T-helper 9 cell (primary cell): ENCODE results near the gene SUSD4.
A peak's percentile ranks its signal among the peaks of the same experiment; 100 is the strongest.

Source experiments
- DNase-seq: peaks from one replicate; pipeline ENCODE4 v3.0.0-alpha.2; 2020

SUSD4 gene

GRCh38 chr1:223248770-223249140 is 115.2 kb downstream of the SUSD4 start:
- peak; percentile 29 for DNase-seq

DNA sequence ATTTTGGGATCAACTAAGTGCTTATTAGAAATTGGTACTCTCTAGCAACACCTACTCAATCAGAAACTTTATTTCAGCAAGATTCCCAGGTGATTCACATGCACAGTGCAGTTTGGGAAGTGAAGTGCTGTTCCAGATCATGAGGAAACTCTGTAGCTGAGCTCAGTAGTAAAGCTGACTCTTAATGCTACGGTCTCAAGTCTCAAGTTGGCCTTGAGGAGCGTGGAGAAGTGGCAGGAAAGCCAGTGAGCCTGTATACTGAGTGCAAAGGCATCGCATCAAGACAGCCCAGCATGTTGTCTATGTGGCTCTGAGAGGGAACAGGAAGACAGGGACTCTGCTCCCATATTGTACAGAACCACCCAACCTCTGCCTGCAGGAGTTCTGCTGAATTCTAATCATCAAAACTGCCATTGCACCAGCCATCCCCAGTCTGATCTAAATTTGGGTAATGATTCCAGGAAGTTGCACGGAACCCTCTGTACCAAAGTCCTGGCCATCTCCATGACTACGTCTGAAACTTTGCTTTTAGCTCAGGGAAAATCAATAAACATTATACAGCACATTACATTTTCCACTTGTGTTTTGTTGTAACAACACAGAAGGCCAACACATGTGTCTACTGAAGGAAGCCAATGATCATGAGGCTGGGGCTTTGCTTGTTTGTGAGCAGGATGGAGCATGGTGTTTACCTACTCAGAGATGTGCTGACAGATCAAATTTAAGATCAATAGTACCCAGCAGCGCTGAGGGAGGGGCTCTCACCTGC is 115.8 kb downstream of the SUSD4 start:
- DNase-seq: no peak

- DNase-seq: no peak
These were observed 117.4 kb downstream of the SUSD4 start for GRCh38 chr1:223246476-223247112.

DNA sequence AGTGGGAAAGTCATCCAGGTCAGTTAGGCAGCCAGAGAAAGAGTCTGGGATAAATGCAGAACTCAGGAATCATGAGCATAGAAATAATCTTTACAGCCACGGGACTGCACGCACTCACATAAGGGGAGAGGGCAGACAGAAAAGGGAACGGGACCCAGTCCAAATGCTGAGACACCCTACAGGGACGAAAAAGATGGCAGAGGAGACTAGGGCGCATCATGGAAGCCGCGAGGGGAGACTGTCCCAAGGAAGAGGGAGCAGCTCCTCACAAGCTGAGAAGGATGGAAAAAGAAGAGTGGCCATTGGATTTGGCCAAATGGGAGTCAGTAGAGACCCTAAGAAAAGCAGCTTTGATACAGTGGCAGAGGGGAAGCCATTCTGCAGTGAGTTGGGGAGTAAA is 118.0 kb downstream of the SUSD4 start:
- DNase-seq: no peak

DNA sequence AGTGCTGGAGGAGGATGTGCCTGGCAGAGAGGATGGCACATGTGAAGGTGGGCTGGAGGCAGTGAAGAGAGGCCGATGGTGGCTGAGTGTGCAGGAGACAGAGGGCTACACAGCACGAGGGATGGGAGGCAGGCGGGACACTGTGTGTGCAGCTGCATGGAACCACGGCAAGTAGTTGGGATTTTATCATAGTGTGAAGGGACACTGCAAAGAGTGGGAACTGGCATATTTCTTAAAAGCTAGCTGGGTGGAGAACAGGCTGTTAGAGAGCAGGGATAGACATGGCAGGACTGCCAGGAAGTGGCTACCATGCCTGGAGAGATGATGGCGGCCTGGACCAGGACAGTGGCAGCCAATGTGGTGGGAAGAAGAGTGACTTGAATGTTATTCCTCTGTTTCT is 118.6 kb downstream of the SUSD4 start:
- DNase-seq: no peak

DNA sequence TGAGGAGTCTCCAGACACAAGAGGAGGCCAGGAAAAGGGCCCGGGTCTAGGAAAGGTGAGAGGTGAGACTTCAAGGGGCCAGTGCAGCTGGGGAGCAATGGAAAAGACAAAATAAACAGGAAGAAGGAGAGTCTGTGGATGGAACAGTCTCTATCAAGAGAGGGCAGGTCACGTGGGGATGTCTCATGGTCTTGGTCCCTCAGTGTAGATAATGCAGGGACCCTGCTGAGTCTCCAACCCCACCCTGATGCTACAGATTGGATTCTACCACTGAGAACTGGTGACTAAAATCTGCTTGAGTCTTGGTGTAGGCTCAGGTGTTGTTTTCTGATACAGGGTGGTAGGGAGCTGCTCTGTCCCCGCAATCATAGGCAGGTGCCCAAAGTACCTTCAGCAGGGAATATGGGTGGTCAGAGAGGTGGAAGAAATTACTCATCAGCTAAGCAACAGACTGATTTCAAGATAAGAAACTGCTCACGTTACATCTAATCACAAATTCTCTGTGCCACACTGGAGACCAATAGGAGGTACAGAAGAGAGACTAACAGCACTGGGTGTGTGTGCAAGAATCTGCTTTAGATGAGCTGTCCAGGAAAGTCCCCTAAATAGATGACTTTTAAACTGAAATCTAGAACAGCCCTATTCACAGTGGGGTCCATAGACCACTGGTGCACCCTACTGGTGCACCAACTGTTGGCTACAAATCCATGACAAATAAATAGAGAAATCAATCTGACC is 119.4 kb downstream of the SUSD4 start:
- DNase-seq: no peak

DNA sequence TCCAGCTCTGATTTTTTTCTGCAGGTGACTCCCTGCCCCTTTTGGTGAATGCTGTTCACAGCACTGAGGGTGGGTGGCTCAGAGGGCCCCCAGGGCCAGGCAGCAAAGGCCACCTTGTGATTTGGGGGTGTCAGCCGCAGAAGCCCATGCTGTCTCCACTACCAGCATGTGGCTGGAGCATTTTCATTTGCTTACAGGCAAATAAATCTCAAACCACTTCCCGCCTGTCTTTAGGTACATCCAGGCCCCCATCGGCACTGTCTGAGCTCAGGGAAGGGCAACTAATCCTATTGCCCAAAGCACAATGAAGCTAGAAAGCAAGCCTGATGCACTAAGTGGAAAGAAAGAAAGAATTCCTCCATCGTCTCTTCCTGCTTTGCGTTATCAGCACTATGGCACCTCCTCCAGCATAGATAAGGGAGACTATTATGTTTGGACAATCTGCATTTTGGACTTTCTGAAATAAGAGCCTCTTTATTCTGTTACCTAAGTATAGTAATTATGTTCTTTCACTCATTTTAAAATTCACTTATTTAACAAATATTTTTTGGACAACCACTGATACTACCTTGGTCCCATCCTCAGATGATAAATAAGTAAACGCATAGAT is 120.4 kb downstream of the SUSD4 start:
- DNase-seq: no peak

DNA sequence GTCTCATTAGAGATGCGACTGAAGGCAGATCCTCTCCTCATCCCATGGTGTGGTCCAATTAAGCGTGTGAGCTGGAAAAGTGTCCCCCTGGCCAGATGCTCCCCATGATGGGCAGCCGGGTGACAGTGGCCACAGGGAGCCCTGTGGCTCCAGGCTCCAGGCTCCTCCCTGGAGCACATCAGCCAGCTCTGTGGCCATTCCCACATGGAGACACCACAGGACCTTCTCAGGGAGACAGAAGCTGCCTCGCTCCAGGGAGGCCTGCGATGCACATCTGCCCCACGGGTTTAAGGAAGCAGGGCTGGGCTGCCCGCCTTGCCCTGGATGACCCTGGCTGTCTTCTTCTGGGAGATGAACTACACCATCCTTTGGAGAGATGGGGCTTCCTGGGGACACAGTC is 121.0 kb downstream of the SUSD4 start:
- no peak for DNase-seq

GRCh38 chr1:223242382-223242955 is 121.5 kb downstream of the SUSD4 start:
- DNase-seq: no peak

- no peak for DNase-seq
These were observed 123.9 kb downstream of the SUSD4 start for GRCh38 chr1:223240122-223240521.

GRCh38 chr1:223235091-223235490 is 128.9 kb downstream of the SUSD4 start:
- no peak for DNase-seq

- DNase-seq: no peak
These were observed 129.4 kb downstream of the SUSD4 start for GRCh38 chr1:223234534-223234933.

DNA sequence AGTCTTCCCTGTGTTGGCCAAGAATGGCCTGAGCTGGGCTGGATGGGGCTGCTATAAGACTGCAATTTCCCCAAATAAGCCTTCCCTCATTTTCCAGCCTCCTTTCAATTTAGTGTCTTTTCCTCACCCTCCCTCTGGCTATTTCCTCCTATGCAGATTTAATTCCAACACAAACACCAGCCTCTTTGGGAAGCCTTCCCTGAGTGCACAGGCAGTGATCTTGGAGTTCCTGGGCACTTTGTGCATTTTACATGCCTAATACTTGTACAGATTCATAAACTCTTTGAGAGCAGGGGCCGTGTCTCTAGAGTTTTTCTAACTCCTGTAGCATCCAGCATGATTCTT is 129.8 kb downstream of the SUSD4 start:
- no peak for DNase-seq

GRCh38 chr1:223233410-223234169 is 130.4 kb downstream of the SUSD4 start:
- no peak for DNase-seq

DNA sequence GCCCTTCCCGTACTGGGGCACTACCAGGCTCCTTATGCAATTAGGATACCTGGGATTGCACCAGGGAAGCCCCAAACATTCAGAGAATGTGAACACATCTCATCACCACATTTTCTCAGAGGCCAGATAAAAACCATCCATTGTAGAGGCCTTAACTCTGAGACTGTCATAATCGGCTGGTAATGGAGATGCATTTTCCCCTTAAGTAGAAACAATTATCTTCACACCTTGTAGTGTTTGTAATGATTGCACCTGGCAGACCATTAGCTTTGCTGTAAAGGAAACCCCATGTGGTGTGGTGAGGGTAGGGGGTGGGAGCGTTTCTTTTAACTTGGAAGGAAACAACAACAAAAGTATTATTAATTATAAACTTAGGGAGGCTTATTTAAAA is 131.0 kb downstream of the SUSD4 start:
- DNase-seq: no peak

DNA sequence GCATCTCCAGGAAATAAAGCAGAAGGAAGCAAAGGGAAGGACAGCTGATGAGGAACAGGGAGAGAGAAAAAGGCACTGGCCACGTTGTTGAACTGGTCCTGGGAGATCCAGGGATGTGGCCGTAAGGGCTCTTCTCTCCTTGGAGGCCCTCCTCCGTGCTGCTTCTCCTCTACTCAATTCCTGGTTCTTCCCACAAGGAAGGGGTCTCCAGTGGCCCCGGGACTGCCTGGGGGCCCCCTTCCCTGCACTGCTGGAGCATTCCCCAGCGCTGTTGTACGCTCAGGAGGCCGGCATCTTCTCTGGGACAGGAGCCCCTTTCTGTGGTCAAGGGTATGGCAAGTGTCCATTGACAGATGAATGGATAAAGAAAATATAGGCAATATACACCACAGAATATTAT is 132.4 kb downstream of the SUSD4 start:
- DNase-seq: no peak

GRCh38 chr1:223231011-223231572 is 132.9 kb downstream of the SUSD4 start:
- DNase-seq: no peak

DNA sequence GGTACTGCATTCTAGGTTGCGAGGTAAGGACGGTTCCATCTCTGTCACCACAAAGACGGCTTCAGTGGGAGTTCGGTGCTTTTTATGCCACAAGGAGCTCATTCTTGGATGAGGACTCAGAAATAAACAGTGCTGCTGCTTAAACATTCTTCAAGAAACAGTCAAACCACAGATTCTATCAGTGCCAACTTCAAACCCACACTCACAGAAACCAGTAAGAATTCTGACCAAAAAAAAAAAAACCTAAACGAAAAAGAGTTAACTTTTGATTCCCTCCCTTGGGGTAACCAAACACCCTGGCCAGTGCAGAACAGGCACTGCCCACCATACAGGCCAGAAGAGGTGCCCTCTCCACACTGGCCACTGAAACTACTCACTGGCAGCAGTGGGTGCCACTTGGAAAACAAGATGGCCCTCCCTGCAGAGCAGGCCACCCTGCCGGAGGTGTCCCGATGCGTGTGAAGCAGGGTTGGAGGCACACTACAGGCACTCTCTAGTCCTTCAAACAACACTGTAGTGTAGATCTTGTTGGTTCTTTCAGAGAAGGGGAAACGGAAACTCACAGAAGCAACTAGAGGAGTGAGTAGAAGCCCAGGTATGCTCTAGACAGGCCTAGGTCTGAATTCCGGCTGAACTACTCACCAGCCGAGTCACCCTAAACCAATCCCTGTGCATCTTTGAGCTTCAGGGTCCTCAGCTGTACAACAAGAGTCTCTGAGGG is 133.7 kb downstream of the SUSD4 start:
- no peak for DNase-seq

DNA sequence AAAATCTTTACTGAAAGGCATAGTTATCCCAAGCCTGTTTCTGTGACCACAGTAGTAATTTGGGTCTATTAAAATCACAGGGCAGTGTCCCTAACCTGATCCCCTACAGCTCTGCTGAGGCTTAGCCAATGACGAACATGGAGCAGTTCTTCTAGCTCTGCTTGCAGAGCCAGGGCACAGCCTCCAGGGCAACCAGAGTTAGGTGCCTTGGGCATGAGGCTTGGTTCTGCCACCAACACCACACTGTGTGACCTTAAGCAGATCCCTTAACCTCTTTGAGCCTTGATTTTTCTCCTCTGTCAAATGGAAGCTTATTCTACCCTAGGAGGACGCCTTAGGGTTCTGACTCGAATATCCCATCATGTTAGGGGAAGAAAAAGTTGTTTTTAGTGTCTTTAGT is 134.2 kb downstream of the SUSD4 start:
- DNase-seq: no peak

GRCh38 chr1:223228931-223229528 is 134.9 kb downstream of the SUSD4 start:
- DNase-seq: no peak

- no peak for DNase-seq
These were observed 135.8 kb downstream of the SUSD4 start for GRCh38 chr1:223228201-223228600.
